HG03095 (cell line): Measurements from ENCODE around the gene GSG1L.
"Not testable (repeated sequence)": the region's sequence is repeated elsewhere in the genome, so short reads cannot be mapped to it uniquely, and the experiment has no call there.

Experiments
- ATAC-seq: cut with Tn5 transposase; IDR thresholded peaks from one replicate; pipeline ENCODE4 v1.9.1; 2021; ENCODE audit warnings: moderate library complexity; ENCODE audit not compliant: unreplicated experiment

GSG1L gene

GRCh38 chr16:27954191-27954590 lies 109.3 kb downstream of the GSG1L start:
- ATAC-seq: no peak

GRCh38 chr16:27952811-27953210 lies 110.7 kb downstream of the GSG1L start:
- no peak for ATAC-seq

GRCh38 chr16:27951489-27952120 lies 111.9 kb downstream of the GSG1L start:
- no peak for ATAC-seq

- ATAC-seq: no peak
These were observed 113.2 kb downstream of the GSG1L start for GRCh38 chr16:27950206-27950887.

- ATAC-seq: no peak
These were observed 115.8 kb downstream of the GSG1L start for GRCh38 chr16:27947696-27948095.

- ATAC-seq: no peak
These were observed 118.1 kb downstream of the GSG1L start for GRCh38 chr16:27945233-27945973.

- ATAC-seq: no peak
These were observed 119.7 kb downstream of the GSG1L start for GRCh38 chr16:27943766-27944165.

- ATAC-seq: not testable (repeated sequence)
These were observed 121.4 kb downstream of the GSG1L start for GRCh38 chr16:27942071-27942470.

- ATAC-seq: no peak
These were observed 128.4 kb downstream of the GSG1L start for GRCh38 chr16:27935076-27935475.

GRCh38 chr16:27932542-27933135 lies 130.9 kb downstream of the GSG1L start:
- no peak for ATAC-seq

GRCh38 chr16:27929818-27930217 lies 133.7 kb downstream of the GSG1L start:
- ATAC-seq: no peak

- no peak for ATAC-seq
These were observed 135.0 kb downstream of the GSG1L start for GRCh38 chr16:27928542-27928941.

GRCh38 chr16:27927266-27927901 lies 136.1 kb downstream of the GSG1L start:
- no peak for ATAC-seq

- ATAC-seq: no peak
These were observed 137.9 kb downstream of the GSG1L start for GRCh38 chr16:27925612-27926011.

- no peak for ATAC-seq
These were observed 138.9 kb downstream of the GSG1L start for GRCh38 chr16:27924411-27925118.

- no peak for ATAC-seq
These were observed 139.8 kb downstream of the GSG1L start for GRCh38 chr16:27923751-27924150.

- ATAC-seq: no peak
These were observed 141.1 kb downstream of the GSG1L start for GRCh38 chr16:27922433-27922832.

GRCh38 chr16:27921134-27921533 lies 142.4 kb downstream of the GSG1L start:
- ATAC-seq: no peak

- no peak for ATAC-seq
These were observed 143.1 kb downstream of the GSG1L start for GRCh38 chr16:27920391-27920891.

GRCh38 chr16:27918755-27919154 lies 144.8 kb downstream of the GSG1L start:
- ATAC-seq: no peak
